HuH-7.5 (cell line): Measurements from ENCODE around the gene PLEKHM2.
"Not testable (repeated sequence)": the region's sequence is repeated elsewhere in the genome, so short reads cannot be mapped to it uniquely, and the experiment has no call there.

Experiments
- DNase-seq: peaks from one replicate; pipeline ENCODE4 v3.0.0; 2011; ENCODE audit warnings: low spot score

The PLEKHM2 gene

GRCh38 chr1:15676010-15676409, 8.1 kb upstream of the PLEKHM2 start:
- DNase-seq = no peak

- no peak for DNase-seq
These were observed 7.1 kb upstream of the PLEKHM2 start for GRCh38 chr1:15676688-15677661.

DNA sequence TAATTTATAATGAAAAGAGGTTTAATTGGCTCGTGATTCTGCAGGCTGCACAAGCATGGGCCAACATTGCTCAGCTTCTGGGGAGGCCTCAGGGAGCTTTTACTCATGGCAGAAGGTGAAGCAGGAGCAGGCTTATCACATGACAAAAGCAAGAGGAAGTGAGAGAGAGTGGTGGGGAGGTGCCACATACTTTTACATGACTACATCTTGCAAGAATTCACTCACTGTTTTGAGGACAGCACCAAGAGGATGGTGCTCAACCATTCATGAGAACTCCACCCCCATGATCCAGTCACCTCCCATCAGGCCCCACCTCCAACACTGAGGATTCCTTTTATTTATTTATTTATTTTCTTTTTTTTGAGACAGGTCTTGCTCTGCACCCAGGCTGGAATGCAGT, 5.5 kb upstream of the PLEKHM2 start:
- no peak for DNase-seq

- no peak for DNase-seq
These were observed 4.0 kb upstream of the PLEKHM2 start for GRCh38 chr1:15680131-15680530.

GRCh38 chr1:15680561-15681348, 3.4 kb upstream of the PLEKHM2 start:
- DNase-seq = no peak

DNA sequence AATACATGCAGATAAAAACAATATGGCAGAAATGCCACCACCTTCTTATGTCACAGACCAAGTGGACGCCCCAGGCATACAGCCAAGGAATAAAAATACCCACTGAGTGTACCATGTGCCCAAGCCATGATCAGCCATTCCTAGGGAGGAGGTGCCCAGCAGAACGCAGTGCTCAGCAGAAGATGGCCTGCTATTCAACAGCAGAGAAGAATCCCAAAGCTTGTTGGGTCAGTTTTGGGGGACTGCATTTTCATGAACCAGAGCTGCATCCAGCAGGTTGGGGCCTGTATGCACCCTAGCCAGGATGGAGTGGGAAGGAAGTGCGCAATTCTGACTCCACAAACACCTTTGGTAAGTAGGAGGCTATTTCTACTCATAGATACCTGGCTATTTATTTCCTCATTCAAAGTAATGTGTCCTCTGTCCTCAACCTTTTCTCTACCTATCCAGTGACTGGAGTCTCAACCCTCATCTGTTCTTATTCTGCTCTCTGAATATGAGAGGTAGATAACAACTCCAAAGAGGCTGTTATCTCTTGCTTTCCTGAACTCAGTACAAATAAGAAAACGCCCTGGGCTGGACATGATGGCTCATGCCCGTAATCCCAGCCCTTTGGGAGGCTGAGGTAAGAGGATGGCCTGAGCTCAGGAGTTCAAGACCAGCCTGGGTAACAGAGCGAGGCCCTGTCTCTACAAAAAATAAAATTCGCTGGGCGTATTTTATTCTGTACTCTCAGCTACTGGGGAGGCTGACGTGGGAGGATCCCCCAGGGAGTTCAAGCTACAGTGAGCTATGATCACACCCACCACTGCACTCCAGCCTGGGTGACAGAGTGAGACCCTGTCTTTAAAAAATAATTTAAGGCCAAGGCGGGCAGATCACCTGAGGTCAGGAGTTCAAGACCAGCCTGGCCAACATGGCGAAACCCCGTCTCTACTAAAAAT, 2.5 kb upstream of the PLEKHM2 start:
- DNase-seq = no peak

- DNase-seq = no peak
These were observed 1.2 kb upstream of the PLEKHM2 start for GRCh38 chr1:15682936-15683341.

DNA sequence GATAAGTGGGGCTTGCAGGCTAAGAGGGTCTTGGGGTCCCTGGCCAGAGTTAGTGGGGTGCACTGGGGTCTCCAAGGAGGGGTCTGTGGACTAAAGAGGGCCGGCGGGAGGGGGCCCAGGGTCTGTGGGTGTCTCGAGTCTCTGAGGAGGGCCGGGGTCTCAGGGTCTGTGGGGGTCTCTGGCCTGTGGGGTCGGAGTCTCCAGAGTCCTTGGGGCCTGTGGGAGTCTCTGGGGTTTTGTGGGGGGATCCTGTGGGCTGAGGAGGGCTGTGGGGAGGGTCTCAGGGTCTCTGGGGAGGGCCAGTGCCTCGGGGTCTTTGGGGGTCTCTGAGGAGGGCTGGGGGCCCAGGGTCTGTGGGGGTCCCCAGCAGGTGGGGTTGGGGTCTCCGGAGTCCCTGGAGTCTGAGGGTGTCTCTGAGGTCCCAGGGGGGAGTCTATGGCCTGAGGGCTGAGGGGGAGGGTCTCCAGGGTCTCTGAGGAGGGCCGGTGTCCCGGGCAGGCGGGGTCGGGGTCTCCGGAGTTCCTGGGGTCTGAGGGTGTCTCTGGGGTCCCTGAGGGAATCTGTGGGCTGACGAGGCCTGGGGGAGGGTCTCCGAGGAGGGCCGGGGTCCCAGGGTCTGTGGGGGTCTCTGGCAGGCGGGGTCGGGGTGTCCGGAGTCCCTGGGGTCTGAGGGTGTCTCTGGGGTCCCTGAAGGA, 628 bp upstream of the PLEKHM2 start:
- DNase-seq = no peak

GRCh38 chr1:15684468-15685291, 560 bp downstream of the PLEKHM2 start:
- peak; percentile 84 for DNase-seq

GRCh38 chr1:15685820-15686219, 1.7 kb downstream of the PLEKHM2 start:
- DNase-seq = no peak

GRCh38 chr1:15687446-15687845, 3.3 kb downstream of the PLEKHM2 start:
- DNase-seq = no peak

DNA sequence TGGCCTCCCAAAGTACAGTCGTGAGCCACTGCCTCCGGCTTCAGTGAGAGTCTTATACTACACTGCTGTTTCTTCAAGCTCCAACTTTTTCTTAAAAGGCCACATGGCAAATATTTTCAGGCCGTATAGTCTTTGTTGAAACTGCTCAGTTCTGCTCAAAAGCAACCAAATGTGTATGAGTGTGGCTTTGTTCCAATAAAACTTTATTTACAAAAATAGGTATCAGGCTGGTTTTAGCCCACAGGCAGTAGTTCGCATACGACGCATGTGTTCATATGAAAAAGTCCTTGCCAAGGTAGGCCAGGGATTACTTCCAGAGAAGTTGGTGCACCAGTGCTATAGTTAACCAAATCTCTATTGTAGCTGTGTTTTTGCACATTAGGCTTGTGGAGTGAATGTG, 6.2 kb downstream of the PLEKHM2 start:
- no peak for DNase-seq

DNA sequence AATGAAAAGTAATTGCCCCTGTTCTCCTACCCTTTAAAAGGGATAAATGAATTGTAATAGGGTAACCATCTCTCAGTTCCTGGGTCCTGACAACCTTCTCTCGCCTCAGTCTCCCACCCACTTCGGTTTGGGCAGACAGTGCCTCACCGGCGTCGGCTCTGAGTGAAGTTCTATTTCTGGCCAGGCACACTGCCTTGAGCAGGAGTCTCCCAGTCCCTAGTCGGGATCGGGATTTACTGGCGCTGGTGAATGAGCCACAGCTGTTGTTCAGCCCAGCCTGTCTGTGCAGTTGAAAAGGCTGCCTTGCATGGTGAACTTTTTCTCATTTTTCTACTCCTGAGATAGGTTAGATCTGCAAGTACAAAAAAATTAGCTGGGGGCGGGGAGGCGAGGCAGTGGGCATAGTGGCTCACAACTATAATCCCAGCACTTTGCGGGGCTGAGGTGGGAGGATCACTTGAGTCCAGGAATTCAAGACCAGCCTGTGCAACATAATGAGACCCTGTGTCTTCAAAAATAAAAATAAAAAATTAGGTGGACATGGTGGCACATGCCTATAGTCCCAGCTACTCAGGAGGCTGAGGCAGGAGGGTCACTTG, 7.4 kb downstream of the PLEKHM2 start:
- DNase-seq = no peak

DNA sequence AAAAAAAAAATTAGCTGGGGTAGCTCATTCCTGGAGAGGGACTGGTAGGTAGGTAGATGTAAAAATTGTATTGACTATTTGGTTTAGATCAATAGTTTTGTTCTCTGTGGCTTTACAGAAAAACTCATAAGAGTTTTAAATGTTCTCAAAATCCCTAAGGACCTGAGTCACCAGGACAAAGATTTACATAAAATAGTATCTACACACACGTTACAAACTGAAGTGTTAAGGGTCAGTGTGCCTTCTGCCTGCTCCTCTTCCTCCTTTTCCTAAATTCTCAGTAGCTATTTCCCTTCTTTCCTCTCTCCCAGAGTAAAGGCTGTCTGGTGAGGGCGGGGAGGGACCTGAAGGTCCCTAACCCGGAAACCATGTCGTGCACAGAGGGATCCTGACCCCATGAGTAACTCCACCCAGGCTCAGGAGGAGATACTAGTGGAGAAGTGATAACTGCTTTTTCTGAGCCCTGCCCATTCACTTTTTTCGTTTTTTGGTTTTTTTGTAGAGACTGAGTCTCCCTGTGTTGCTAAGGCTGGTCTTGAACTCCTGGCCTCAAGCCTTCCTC, 8.1 kb downstream of the PLEKHM2 start:
- DNase-seq = no peak

DNA sequence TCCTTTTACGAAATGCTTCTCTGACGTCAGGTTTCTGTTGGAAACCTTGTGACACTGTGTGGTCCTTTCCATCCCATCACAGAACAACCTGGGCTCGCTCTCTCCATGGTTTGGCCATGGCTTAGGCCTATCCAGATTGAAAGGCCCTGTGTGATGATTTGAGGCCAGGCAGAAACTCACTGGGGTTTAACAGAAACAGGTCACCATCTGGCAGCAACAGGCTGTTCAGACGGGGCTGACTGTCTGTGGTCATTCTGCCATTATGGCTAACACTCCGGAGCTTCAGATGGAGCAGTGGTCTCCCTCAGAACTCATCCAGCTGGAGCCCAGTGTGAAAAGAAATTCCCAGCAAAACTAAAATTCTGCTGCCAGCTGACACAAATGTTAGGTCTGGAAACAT, 9.3 kb downstream of the PLEKHM2 start:
- DNase-seq = no peak

DNA sequence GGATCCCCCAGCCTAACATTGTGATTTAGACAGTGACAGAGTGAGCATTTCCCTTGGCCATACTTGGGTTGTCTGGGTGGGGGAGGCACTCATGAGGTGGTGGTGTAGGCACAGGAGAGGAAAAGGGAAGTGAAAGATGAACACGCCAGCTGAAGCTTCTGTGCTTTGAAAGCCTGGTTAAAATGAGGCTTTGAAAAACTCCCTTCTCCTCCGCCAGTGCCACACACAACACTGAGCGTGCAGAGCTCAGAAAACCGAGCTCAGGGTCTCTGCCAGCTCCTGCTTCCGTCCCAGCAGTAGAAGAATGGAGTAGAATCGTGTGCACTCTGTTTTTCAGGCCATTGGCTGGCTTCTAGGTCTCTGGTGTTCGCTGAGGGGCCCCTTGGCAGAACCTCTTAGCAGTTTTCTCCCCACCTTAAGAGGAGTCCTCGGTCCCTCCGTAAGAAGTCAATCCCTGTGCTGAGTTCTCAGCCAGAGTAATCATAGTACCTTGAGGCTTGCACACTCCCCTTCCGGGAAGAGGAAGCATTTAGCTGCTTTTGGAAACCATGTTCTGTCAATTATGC, 12.9 kb downstream of the PLEKHM2 start:
- no peak for DNase-seq

GRCh38 chr1:15698201-15698600, 14.1 kb downstream of the PLEKHM2 start:
- no peak for DNase-seq

DNA sequence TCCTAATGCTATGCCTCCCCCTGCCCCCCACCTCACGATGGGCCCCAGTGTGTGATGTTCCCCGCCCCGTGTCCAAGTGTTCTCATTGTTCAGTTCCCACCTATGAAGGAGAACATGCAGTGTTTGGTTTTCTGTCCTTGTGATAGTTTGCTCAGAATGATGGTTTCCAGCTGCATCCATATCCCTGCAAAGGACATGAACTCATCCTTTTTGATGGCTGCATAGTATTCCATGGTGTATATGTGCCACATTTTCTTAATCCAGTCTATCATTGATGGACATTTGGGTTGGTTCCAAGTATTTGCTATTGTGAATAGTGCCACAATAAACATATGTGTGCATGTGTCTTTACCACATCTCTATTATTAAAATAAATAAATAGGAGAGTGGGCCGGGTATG, 15.2 kb downstream of the PLEKHM2 start:
- DNase-seq = not testable (repeated sequence)

- no peak for DNase-seq
These were observed 16.4 kb downstream of the PLEKHM2 start for GRCh38 chr1:15700508-15700907.
